K562 (cell line): ENCODE results near the gene USP5. TPM values are rescaled to one million over a fixed set of nuclear protein-coding genes. Genes with fewer than 3 reads are reported as not detected.

Experiments
- E2F6 ChIP-seq, 2 experiments: IDR thresholded peaks; 2 replicates each; pipeline ENCODE4 v1.6.1; 2011; ENCODE audit warnings: borderline replicate concordance in 1 of 2, control low read depth in 1 of 2, low read depth in 1 of 2, low read length in 1 of 2, mild to moderate bottlenecking in 1 of 2, mixed read lengths in 1 of 2, moderate library complexity in 1 of 2; ENCODE audit not compliant: insufficient read depth in 1 of 2, insufficient read length in 1 of 2, poor library complexity in 1 of 2, severe bottlenecking in 1 of 2; ENCODE audit errors: extremely low read depth in 1 of 2
- FIP1L1 ChIP-seq: fragments of 200-400 bp; formaldehyde crosslinking; IDR thresholded peaks from 2 replicates; pipeline ENCODE4 v1.6.1; 2018; ENCODE audit warnings: mild to moderate bottlenecking, low read depth, low read length; ENCODE audit not compliant: poor library complexity, severe bottlenecking
- ILK ChIP-seq: fragments of 450-650 bp; IDR thresholded peaks from 2 replicates; pipeline ENCODE4 v1.6.1; 2016; ENCODE audit warnings: missing genetic modification characterization, low read depth, mild to moderate bottlenecking, missing compliant biosample characterization, moderate library complexity, borderline replicate concordance
- LCOR ChIP-seq: sonication (generic); formaldehyde crosslinking; IDR thresholded peaks from 2 replicates; pipeline ENCODE4 v1.8.0; 2022; ENCODE audit warnings: mild to moderate bottlenecking, missing genetic modification reagents
- MNT ChIP-seq, 2 experiments: fragments of 450-650 bp; conservative IDR thresholded peaks; 2 replicates each; pipeline ENCODE4 v1.6.1; 2017; ENCODE audit warnings: mild to moderate bottlenecking in 2 of 2, moderate library complexity in 2 of 2
- NR2C2 ChIP-seq, 2 experiments: fragments of 200-800 bp in 1 of 2; sonication (Bioruptor generic) in 1 of 2; sonication (generic) in 1 of 2; formaldehyde crosslinking in 1 of 2; IDR thresholded peaks; 2 replicates each; pipeline versions ENCODE4 v1.6.1 to v1.8.0; 2016 to 2022; ENCODE audit warnings: mild to moderate bottlenecking in 1 of 2, missing compliant biosample characterization in 1 of 2, missing genetic modification characterization in 1 of 2, missing genetic modification reagents in 1 of 2
- YY1 ChIP-seq, 3 experiments: IDR thresholded peaks; 2 replicates each; pipeline ENCODE4 v1.6.1; 2011; ENCODE audit warnings: low read length in 2 of 3, mild to moderate bottlenecking in 2 of 3, moderate library complexity in 2 of 3, borderline replicate concordance in 1 of 3, control low read depth in 1 of 3, low read depth in 1 of 3; ENCODE audit not compliant: insufficient read depth in 3 of 3, insufficient replicate concordance in 2 of 3, control insufficient read depth in 1 of 3, insufficient read length in 1 of 3; ENCODE audit errors: extremely low read depth in 1 of 3
- polyA plus RNA-seq, 8 experiments: library from polyadenylated mRNA; depleted of rRNA in 4 of 8; stranded (reverse) in 5 of 8; unstranded in 3 of 8; fragments of >200 nt; fragmentation: Nextera tagmentation in 2 of 8; fragmentation: Illumina TruSeq in 1 of 8; extraction: Ambion mirVana in 2 of 8; extraction: Trizol in 1 of 8; gene quantifications; 2 replicates each; pipeline versions ENCODE4 v1.2.1 to v1.2.3, GENCODE V29; 2011 to 2014; ENCODE audit warnings: inconsistent platforms in 1 of 8, missing spikeins in 1 of 8
- total RNA-seq, 7 experiments: library from RNA; depleted of rRNA in 6 of 7; stranded (reverse); fragments of >200 nt in 6 of 7; fragmentation: Illumina TruSeq in 2 of 7; extraction: Trizol in 2 of 7; gene quantifications; 2 replicates each; pipeline versions ENCODE4 v1.2.1 to v1.2.3, GENCODE V29; 2011 to 2021; ENCODE audit warnings: low replicate concordance in 1 of 7
- TF ChIP-seq, protein P1 (sequence below): fragments of 450-650 bp; IDR thresholded peaks from 2 replicates; pipeline ENCODE4 v1.6.1; 2016; ENCODE audit warnings: mild to moderate bottlenecking, moderate library complexity

USP5 gene
- total and polyA plus RNA-seq, 9 of the 15 experiments (the other 6 are each of a cell fraction or from before 2014, with no cell fraction given) = 1.4 to 107 (median 48.6) TPM

DNA sequence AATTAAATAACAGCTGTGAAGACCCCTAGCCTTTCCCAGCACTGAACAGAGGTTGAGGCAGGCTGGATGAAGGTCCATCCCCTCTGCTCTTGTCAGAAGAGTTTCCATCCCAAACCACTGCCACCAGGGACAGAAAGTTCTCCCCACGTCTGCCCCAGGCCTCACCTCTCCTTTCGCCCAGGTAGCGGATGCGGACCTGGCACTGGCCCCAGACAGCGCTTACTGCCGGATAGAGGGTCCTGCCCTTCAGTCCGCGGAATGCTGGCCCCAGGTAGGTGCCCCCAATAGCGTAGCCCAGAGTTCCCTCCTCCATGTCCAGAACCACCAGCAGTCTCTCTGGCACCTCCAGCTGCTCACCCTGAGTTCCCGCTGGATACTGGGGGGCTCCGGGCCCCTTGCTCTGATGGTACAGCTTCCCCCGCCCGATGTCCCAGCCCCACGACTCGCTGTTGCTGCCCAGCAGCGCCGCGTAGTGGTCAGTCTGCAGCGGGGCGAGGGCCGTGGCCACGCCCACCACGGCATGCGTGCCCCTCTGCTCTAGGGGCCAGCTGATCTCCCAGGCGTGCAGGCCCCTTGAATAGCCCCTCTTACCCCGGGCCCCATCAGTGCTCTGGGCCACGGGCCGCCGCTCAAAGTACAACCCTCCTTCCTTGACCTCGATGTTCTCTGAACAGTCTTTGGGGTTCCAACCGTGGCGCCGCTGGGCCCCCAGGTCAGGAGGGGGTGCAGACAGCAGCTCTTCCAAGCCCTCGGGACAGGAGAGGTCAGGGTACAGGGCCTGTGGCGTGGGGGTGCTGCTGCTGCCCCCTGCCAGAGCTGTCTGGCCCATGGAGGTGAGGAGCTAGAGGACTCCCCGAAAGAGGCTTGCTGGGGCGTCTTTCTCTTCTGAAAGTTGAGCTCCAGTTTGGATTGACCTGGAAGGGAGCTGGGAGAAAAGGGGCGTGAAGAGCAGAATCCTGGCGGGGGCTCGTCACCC, 20.4 kb downstream of the USP5 start (continued):
- TF ChIP-seq, protein P1, sequence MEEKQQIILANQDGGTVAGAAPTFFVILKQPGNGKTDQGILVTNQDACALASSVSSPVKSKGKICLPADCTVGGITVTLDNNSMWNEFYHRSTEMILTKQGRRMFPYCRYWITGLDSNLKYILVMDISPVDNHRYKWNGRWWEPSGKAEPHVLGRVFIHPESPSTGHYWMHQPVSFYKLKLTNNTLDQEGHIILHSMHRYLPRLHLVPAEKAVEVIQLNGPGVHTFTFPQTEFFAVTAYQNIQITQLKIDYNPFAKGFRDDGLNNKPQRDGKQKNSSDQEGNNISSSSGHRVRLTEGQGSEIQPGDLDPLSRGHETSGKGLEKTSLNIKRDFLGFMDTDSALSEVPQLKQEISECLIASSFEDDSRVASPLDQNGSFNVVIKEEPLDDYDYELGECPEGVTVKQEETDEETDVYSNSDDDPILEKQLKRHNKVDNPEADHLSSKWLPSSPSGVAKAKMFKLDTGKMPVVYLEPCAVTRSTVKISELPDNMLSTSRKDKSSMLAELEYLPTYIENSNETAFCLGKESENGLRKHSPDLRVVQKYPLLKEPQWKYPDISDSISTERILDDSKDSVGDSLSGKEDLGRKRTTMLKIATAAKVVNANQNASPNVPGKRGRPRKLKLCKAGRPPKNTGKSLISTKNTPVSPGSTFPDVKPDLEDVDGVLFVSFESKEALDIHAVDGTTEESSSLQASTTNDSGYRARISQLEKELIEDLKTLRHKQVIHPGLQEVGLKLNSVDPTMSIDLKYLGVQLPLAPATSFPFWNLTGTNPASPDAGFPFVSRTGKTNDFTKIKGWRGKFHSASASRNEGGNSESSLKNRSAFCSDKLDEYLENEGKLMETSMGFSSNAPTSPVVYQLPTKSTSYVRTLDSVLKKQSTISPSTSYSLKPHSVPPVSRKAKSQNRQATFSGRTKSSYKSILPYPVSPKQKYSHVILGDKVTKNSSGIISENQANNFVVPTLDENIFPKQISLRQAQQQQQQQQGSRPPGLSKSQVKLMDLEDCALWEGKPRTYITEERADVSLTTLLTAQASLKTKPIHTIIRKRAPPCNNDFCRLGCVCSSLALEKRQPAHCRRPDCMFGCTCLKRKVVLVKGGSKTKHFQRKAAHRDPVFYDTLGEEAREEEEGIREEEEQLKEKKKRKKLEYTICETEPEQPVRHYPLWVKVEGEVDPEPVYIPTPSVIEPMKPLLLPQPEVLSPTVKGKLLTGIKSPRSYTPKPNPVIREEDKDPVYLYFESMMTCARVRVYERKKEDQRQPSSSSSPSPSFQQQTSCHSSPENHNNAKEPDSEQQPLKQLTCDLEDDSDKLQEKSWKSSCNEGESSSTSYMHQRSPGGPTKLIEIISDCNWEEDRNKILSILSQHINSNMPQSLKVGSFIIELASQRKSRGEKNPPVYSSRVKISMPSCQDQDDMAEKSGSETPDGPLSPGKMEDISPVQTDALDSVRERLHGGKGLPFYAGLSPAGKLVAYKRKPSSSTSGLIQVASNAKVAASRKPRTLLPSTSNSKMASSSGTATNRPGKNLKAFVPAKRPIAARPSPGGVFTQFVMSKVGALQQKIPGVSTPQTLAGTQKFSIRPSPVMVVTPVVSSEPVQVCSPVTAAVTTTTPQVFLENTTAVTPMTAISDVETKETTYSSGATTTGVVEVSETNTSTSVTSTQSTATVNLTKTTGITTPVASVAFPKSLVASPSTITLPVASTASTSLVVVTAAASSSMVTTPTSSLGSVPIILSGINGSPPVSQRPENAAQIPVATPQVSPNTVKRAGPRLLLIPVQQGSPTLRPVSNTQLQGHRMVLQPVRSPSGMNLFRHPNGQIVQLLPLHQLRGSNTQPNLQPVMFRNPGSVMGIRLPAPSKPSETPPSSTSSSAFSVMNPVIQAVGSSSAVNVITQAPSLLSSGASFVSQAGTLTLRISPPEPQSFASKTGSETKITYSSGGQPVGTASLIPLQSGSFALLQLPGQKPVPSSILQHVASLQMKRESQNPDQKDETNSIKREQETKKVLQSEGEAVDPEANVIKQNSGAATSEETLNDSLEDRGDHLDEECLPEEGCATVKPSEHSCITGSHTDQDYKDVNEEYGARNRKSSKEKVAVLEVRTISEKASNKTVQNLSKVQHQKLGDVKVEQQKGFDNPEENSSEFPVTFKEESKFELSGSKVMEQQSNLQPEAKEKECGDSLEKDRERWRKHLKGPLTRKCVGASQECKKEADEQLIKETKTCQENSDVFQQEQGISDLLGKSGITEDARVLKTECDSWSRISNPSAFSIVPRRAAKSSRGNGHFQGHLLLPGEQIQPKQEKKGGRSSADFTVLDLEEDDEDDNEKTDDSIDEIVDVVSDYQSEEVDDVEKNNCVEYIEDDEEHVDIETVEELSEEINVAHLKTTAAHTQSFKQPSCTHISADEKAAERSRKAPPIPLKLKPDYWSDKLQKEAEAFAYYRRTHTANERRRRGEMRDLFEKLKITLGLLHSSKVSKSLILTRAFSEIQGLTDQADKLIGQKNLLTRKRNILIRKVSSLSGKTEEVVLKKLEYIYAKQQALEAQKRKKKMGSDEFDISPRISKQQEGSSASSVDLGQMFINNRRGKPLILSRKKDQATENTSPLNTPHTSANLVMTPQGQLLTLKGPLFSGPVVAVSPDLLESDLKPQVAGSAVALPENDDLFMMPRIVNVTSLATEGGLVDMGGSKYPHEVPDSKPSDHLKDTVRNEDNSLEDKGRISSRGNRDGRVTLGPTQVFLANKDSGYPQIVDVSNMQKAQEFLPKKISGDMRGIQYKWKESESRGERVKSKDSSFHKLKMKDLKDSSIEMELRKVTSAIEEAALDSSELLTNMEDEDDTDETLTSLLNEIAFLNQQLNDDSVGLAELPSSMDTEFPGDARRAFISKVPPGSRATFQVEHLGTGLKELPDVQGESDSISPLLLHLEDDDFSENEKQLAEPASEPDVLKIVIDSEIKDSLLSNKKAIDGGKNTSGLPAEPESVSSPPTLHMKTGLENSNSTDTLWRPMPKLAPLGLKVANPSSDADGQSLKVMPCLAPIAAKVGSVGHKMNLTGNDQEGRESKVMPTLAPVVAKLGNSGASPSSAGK = no peak
- TF ChIP-seq E2F6 (IDR thresholded peaks at IDR 0.05; ENCODE audit: borderline replicate concordance in 1 of 2, extremely low read depth in 1 of 2, insufficient read depth in 1 of 2, insufficient read length in 1 of 2, low read depth in 1 of 2, low read length in 1 of 2, poor library complexity in 1 of 2, severe bottlenecking in 1 of 2) (peak in 1 of 2 experiments; percentile 21), NR2C2 (CRISPR knock-in tag; IDR thresholded peaks at IDR 0.05) (no peak), NR2C2 (tag; IDR thresholded peaks at IDR 0.05) (0 out of 2 replicates have a peak, but pooled peaks have one; percentile 7), MNT (conservative IDR thresholded peaks at IDR 0.05) (peak; percentile 73 to 77), LCOR (CRISPR knock-in tag) (0 out of 2 replicates have a peak, but pooled peaks have one; percentile 17), YY1 (IDR thresholded peaks at IDR 0.05; ENCODE audit: borderline replicate concordance in 1 of 3, control insufficient read depth in 1 of 3, extremely low read depth in 1 of 3, insufficient read depth in 3 of 3, insufficient read length in 1 of 3, insufficient replicate concordance in 2 of 3, low read depth in 1 of 3, low read length in 2 of 3) (peak in 1 of 3 experiments; percentile 41), FIP1L1 (peak; percentile 85), ILK (tag) (no peak)
